ENCODE data around the gene ARAP3. TPM values are rescaled to one million over a fixed set of nuclear protein-coding genes. Genes with fewer than 3 reads are reported as not detected.

The ARAP3 gene
- total RNA-seq, 1 experiment from 2014 or later, result 27.6 TPM

- H2BK20ac ChIP-seq (ENCODE audit: low read depth, low read length, poor library complexity, severe bottlenecking), result no peak overlapping the region
- H2BK12ac ChIP-seq (ENCODE audit: insufficient read length, low read depth, low read length), result no peak overlapping the region
- Mint-ChIP-seq H3K36me3 (ENCODE audit: insufficient read depth in 1 of 3, low read depth in 3 of 3) (peaks cover 40 to 59% (median 41%) of the 10 kb centered on the region in 3 experiments), H3K27ac (peak overlapping the region in 1 of 3 experiments; percentile 42; a peak in 3 of 7 replicates), H3K9me3 (no peaks in the 10 kb centered on the region), H3K4me1 (peaks cover 15 to 24% of the 10 kb centered on the region in 2 experiments), H3K27me3 (ENCODE audit: low read depth) (no peaks in the 10 kb centered on the region), H3K4me3 (no peak overlapping the region; a peak in 1 of 5 replicates)
- H4K8ac ChIP-seq (replicated peaks; ENCODE audit: insufficient read length, low read depth, low read length), result no peak overlapping the region
- H3K9ac ChIP-seq (ENCODE audit: extremely low read depth, insufficient read length, low read length), result no peak overlapping the region
- H3K9me3 ChIP-seq (ENCODE audit: control insufficient read depth, low read depth, low read length), result no peaks in the 10 kb centered on the region
- H4K91ac ChIP-seq (ENCODE audit: insufficient read length, low read depth, low read length), result no peak overlapping the region
- H3K79me2 ChIP-seq (ENCODE audit: insufficient read depth, low read length), result no peaks in the 10 kb centered on the region
- no peaks in the 10 kb centered on the region for H4K20me1 ChIP-seq (ENCODE audit: control insufficient read depth, insufficient read depth, insufficient read length)
- H4K5ac ChIP-seq (ENCODE audit: insufficient read length, low read depth, low read length), result no peak overlapping the region
- H3K56ac ChIP-seq (ENCODE audit: insufficient read length, low read depth, low read length), result no peak overlapping the region
- H3K4ac ChIP-seq (ENCODE audit: low read depth, low read length), result no peak overlapping the region
- H3K79me1 ChIP-seq (ENCODE audit: insufficient read depth, low read depth, low read length, poor library complexity, severe bottlenecking), result no peaks in the 10 kb centered on the region
- WGBS (ENCODE audit: extremely low coverage, insufficient read length, low lambda C conversion rate), result no CpG with 5 or more reads among the region's 18 CpGs
- H2BK15ac ChIP-seq (ENCODE audit: low read depth, low read length), result no peak overlapping the region
- H3K23ac ChIP-seq (ENCODE audit: insufficient read length, low read depth, low read length), result no peak overlapping the region
- no peak overlapping the region for H3K18ac ChIP-seq (ENCODE audit: insufficient read length, low read depth, low read length)
- no peak overlapping the region for H3K14ac ChIP-seq (ENCODE audit: insufficient read depth, low read length)
- no peak overlapping the region for H2BK120ac ChIP-seq (ENCODE audit: low read depth, low read length, poor library complexity, severe bottlenecking)
- H3K4me1 ChIP-seq (ENCODE audit: insufficient read depth, low read length), result no peaks in the 10 kb centered on the region
- no peak overlapping the region for H2BK5ac ChIP-seq (ENCODE audit: insufficient read length, low read length)
- no peak for TF ChIP-seq CTCF (conservative IDR thresholded peaks at IDR 0.05)
- H2AFZ ChIP-seq (ENCODE audit: low read length), result no peak overlapping the region
- H2AK5ac ChIP-seq (ENCODE audit: insufficient read length, low read length), result no peak overlapping the region
- no peak for DNase-seq
- H3T11ph ChIP-seq (ENCODE audit: low read length), result no peak overlapping the region
- no peak overlapping the region for H3K4me2 ChIP-seq (ENCODE audit: insufficient read depth, insufficient read length, low read length)
- no peaks in the 10 kb centered on the region for H3K27me3 ChIP-seq (ENCODE audit: insufficient read depth, low read length)
- H3K23me2 ChIP-seq (ENCODE audit: insufficient read length, low read depth, low read length, poor library complexity, severe bottlenecking), result no peaks in the 10 kb centered on the region
- no peak overlapping the region for H3K27ac ChIP-seq (ENCODE audit: insufficient read length, low read depth, low read length)
Measured at GRCh38 chr5:141665995-141666940, 15.8 kb downstream of the ARAP3 start.

All from H9 (cell line).